ENCODE data around the gene HIVEP3.

DNA sequence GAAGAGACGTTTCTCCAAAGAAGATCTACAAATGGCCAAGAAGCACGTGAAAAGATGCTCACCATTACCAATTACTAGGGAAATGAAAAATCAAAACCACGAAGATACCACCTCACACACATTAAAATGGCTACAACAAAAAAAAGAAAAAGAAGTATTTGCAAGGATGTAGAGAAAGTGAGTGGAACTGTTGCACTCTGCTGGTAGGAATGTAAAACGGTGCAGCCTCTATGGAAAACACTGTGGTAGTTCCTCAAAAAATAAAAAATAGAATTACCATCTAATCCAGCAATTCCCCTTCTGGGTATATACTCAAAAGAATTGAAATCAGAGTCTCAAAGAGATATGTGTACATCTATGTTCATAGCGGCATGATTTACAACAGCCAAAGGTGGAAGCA is 318.8 kb downstream of the HIVEP3 start:
- no peak for TF ChIP-seq EZH2 (IDR thresholded peaks at IDR 0.05; ENCODE audit: borderline replicate concordance, insufficient read depth, low read depth, low read length, poor library complexity, severe bottlenecking)
- TF ChIP-seq, protein P1, sequence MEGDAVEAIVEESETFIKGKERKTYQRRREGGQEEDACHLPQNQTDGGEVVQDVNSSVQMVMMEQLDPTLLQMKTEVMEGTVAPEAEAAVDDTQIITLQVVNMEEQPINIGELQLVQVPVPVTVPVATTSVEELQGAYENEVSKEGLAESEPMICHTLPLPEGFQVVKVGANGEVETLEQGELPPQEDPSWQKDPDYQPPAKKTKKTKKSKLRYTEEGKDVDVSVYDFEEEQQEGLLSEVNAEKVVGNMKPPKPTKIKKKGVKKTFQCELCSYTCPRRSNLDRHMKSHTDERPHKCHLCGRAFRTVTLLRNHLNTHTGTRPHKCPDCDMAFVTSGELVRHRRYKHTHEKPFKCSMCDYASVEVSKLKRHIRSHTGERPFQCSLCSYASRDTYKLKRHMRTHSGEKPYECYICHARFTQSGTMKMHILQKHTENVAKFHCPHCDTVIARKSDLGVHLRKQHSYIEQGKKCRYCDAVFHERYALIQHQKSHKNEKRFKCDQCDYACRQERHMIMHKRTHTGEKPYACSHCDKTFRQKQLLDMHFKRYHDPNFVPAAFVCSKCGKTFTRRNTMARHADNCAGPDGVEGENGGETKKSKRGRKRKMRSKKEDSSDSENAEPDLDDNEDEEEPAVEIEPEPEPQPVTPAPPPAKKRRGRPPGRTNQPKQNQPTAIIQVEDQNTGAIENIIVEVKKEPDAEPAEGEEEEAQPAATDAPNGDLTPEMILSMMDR (IDR thresholded peaks at IDR 0.05) = no peak
